Osteoblast (primary cell): ENCODE data around the gene MBTPS2. TPM values are rescaled to one million over a fixed set of nuclear protein-coding genes. Genes with fewer than 3 reads are reported as not detected.

Source experiments
- DNase-seq: peaks from one replicate; pipeline ENCODE4 v3.0.0; 2011; ENCODE audit warnings: low spot score, mixed read lengths; ENCODE audit not compliant: insufficient read length; ENCODE audit errors: missing footprints
- H2AFZ ChIP-seq: 2 replicates; pipeline ENCODE4 v1.6.0; 2011; ENCODE audit warnings: mild to moderate bottlenecking, low read length
- H3K27ac ChIP-seq: 2 replicates; pipeline ENCODE4 v1.5.1; 2011; ENCODE audit warnings: mild to moderate bottlenecking, low read depth, low read length, moderate library complexity
- H3K27me3 ChIP-seq: 2 replicates; pipeline ENCODE4 v1.6.0; 2012; ENCODE audit warnings: mild to moderate bottlenecking, control low read depth, inconsistent platforms, low read length, moderate library complexity; ENCODE audit not compliant: insufficient read depth
- H3K36me3 ChIP-seq: 2 replicates; pipeline ENCODE4 v1.5.1; 2011; ENCODE audit warnings: mild to moderate bottlenecking, low read length, control low read depth, moderate library complexity; ENCODE audit not compliant: insufficient read depth
- H3K4me1 ChIP-seq: 2 replicates; pipeline ENCODE4 v1.5.1; 2011; ENCODE audit warnings: mild to moderate bottlenecking, low read length, control low read depth, moderate library complexity; ENCODE audit not compliant: insufficient read depth
- H3K4me2 ChIP-seq: 2 replicates; pipeline ENCODE4 v1.6.0; 2011; ENCODE audit warnings: mild to moderate bottlenecking, low read length; ENCODE audit not compliant: insufficient read depth
- H3K4me3 ChIP-seq: fragments of 200-600 bp; sonication (generic); 3 replicates; pipeline ENCODE4 v1.5.1; 2012; ENCODE audit warnings: mild to moderate bottlenecking, low read length, inconsistent platforms; ENCODE audit not compliant: insufficient read depth
- H3K79me2 ChIP-seq: 2 replicates; pipeline ENCODE4 v1.6.0; 2012; ENCODE audit warnings: mild to moderate bottlenecking, low read length, control low read depth, inconsistent platforms; ENCODE audit not compliant: insufficient read depth
- H3K9me3 ChIP-seq: 2 replicates; pipeline ENCODE4 v1.5.1; 2011; ENCODE audit warnings: low read depth, low read length, control low read depth
- H4K20me1 ChIP-seq: 2 replicates; pipeline ENCODE4 v1.6.0; 2012; ENCODE audit warnings: mild to moderate bottlenecking, low read length, control low read depth; ENCODE audit not compliant: insufficient read depth
- total RNA-seq: library from RNA; depleted of rRNA; stranded (reverse); fragments of >200 nt; gene quantifications from 2 replicates; pipeline ENCODE4 v1.2.3, GENCODE V29; 2012
- TF ChIP-seq, protein P1 (sequence below): IDR thresholded peaks from 2 replicates; pipeline ENCODE4 v1.5.1; 2011; ENCODE audit warnings: mild to moderate bottlenecking, low read depth, low read length, moderate library complexity; ENCODE audit errors: extremely low read depth

MBTPS2 gene
- total RNA-seq, 1 donor, result 9.0 TPM

- no peaks in the 10 kb centered on the region for H4K20me1 ChIP-seq
- H3K27me3 ChIP-seq, result no peaks in the 10 kb centered on the region
- H3K27ac ChIP-seq, result no peak overlapping the region
- peaks cover 7% of the 10 kb centered on the region for H3K4me1 ChIP-seq
- no peak overlapping the region for H3K4me3 ChIP-seq
- TF ChIP-seq, protein P1, sequence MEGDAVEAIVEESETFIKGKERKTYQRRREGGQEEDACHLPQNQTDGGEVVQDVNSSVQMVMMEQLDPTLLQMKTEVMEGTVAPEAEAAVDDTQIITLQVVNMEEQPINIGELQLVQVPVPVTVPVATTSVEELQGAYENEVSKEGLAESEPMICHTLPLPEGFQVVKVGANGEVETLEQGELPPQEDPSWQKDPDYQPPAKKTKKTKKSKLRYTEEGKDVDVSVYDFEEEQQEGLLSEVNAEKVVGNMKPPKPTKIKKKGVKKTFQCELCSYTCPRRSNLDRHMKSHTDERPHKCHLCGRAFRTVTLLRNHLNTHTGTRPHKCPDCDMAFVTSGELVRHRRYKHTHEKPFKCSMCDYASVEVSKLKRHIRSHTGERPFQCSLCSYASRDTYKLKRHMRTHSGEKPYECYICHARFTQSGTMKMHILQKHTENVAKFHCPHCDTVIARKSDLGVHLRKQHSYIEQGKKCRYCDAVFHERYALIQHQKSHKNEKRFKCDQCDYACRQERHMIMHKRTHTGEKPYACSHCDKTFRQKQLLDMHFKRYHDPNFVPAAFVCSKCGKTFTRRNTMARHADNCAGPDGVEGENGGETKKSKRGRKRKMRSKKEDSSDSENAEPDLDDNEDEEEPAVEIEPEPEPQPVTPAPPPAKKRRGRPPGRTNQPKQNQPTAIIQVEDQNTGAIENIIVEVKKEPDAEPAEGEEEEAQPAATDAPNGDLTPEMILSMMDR, result no peak
- no peak overlapping the region for H3K4me2 ChIP-seq
- H3K36me3 ChIP-seq, result no peaks in the 10 kb centered on the region
- no peak overlapping the region for H2AFZ ChIP-seq
- H3K79me2 ChIP-seq, result no peaks in the 10 kb centered on the region
- no peak for DNase-seq
- no peaks in the 10 kb centered on the region for H3K9me3 ChIP-seq
These were observed 35.6 kb downstream of the MBTPS2 start for GRCh38 chrX:21875013-21875412.

DNA sequence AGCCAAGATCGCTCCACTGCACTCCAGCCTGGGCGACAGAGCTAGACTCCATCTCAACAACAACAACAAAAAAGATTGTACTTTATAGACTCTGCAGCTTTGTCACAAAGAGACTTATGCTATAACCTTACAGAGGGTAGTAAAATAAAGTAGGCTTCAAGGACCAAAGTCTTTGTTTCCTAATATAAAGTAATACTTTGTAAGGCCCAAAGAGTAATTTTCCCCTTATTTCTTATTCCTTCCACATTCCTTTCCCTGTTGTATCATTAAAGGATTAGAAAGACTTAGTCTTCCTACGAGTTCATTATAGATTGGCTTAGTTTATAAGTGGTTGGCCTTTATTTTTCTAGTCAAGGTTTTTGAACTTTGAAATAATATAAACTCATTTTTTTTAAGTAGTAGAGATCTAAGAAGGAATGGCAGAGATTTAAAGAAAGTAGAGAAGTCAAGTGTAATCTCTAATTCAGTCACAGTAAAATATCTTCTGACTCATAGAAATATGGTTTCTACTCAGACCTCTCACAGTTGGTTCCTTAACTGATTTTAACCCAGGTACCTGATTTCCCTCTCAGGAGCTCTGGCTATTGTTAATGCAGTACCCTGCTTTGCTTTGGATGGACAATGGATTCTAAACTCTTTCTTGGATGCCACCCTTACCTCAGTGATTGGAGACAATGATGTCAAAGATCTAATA is 42.6 kb downstream of the MBTPS2 start:
- no peaks in the 10 kb centered on the region for H3K27me3 ChIP-seq
- H2AFZ ChIP-seq, result no peak overlapping the region
- H3K79me2 ChIP-seq, result no peaks in the 10 kb centered on the region
- H3K9me3 ChIP-seq, result no peaks in the 10 kb centered on the region
- DNase-seq, result no peak
- H4K20me1 ChIP-seq, result no peaks in the 10 kb centered on the region
- no peaks in the 10 kb centered on the region for H3K4me1 ChIP-seq
- no peak overlapping the region for H3K27ac ChIP-seq
- H3K36me3 ChIP-seq, result no peaks in the 10 kb centered on the region
- TF ChIP-seq, protein P1, result no peak
- H3K4me3 ChIP-seq, result no peak overlapping the region
- H3K4me2 ChIP-seq, result no peak overlapping the region

GRCh38 chrX:21883258-21883657 is 43.8 kb downstream of the MBTPS2 start:
- H3K36me3 ChIP-seq, result no peaks in the 10 kb centered on the region
- no peak for DNase-seq
- no peak overlapping the region for H3K27ac ChIP-seq
- no peaks in the 10 kb centered on the region for H3K4me1 ChIP-seq
- no peaks in the 10 kb centered on the region for H3K27me3 ChIP-seq
- H3K4me2 ChIP-seq, result no peak overlapping the region
- TF ChIP-seq, protein P1, result no peak
- H3K4me3 ChIP-seq, result no peak overlapping the region
- H3K9me3 ChIP-seq, result no peaks in the 10 kb centered on the region
- H2AFZ ChIP-seq, result no peak overlapping the region
- H4K20me1 ChIP-seq, result no peaks in the 10 kb centered on the region
- no peaks in the 10 kb centered on the region for H3K79me2 ChIP-seq

DNA sequence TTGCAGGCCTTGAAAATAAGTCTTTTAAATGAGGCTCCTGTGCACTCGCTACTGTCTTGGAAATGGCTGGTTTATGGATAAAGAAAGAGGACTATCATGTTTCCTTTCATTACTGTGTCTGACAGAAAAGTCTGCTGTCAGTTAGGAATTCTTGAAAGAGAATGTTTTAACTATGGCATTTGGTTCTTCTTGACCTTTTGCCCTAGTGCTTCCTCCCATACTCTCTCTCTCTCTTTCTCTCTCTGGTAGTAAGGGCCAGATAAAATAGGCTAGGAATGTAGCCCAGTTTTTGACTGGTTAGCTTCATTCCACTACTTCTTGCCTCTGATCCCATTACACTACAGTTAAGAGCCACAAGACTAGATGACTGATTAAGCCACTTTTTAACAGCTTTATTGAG is 46.2 kb downstream of the MBTPS2 start:
- Histone ChIP-seq H3K36me3 (no peaks in the 10 kb centered on the region), H3K4me3 (no peak overlapping the region), H4K20me1 (no peaks in the 10 kb centered on the region), H3K27ac (no peak overlapping the region), H3K27me3 (no peaks in the 10 kb centered on the region), H3K9me3 (no peaks in the 10 kb centered on the region), H3K79me2 (no peaks in the 10 kb centered on the region), H3K4me1 (no peaks in the 10 kb centered on the region), H2AFZ (no peak overlapping the region), H3K4me2 (no peak overlapping the region)
- TF ChIP-seq, protein P1, result no peak
- DNase-seq, result no peak
